Measurements from ENCODE around the gene ZFX. TPM values are rescaled to one million over a fixed set of nuclear protein-coding genes. Genes with fewer than 3 reads are reported as not detected.
A peak's percentile ranks its signal among the peaks of the same experiment; 100 is the strongest.

Gene ZFX
- total and polyA plus RNA-seq, 10 of the 15 experiments (the other 5 are each of a cell fraction or from before 2014, with no cell fraction given): 6.8 to 40.9 (median 24.6) TPM

DNA sequence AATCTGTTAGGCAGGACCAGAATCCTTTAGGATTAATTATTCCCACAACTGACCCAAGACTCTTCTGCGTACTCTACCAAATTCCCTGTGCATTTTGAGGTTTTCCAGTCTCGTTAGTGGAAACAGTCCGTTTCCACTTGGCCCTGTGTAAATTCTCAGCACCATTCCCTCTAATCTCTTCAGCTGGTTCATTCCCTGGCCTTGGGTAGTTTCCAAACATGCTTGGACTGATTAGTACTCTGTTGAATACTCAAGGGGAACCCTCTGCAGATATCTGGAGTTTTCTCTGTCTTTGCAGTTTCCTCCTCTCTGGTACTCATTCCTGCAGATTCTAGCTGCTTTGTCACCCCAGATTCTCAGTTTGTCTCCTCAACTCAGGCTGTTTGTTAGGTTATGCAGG is 80.4 kb downstream of the ZFX start:
- CTCF ChIA-PET: interaction anchor here (5.2 kb wide), 1 partner anchor 13 kb away, joined by 26 read pairs; no protein-coding TSS in a partner anchor

DNA sequence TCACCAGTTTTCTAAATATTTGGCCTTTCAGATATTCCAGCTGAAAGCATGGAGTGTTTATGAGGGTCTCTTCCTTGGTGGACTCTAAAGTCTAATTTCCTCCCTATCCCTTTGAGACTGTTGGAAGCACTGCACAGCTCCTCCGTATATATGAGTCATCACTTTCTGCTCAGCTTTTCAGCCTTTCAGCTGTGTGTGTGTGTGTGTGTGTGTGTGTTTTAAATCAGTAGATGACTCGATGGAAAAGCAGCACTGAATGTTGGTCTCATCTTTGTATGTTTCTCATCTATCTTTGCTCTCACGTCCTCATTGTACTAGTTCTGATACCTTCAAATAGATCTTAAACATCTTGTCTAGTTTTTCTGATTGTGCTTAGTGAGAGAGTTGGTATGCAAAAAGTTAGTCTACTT is 81.6 kb downstream of the ZFX start:
- FAIRE-seq: no peak
- Histone ChIP-seq H3K9me3 (replicated peaks; ENCODE audit: control insufficient read depth, insufficient read depth, low read length) (peaks cover 2% of the 10 kb centered on the region; the same call in 2 of the 3 replicates), H2AFZ (ENCODE audit: control insufficient read depth, low read depth, low read length) (peak overlapping the region; percentile 29), H3K27ac (ENCODE audit: control insufficient read depth, insufficient read depth) (peak overlapping the region; percentile 43), H3K4me2 (ENCODE audit: control insufficient read depth, insufficient read depth) (peak overlapping the region; percentile 47; the same call in 1 of the 2 replicates), H3K9ac (ENCODE audit: control insufficient read depth, insufficient read depth, low read length) (no peak overlapping the region), H3K36me3 (ENCODE audit: control insufficient read depth in 2 of 2, insufficient read depth in 2 of 2, low read length in 1 of 2) (no peaks in the 10 kb centered on the region), H3K79me2 (ENCODE audit: control insufficient read depth, insufficient read depth, low read length) (no peaks in the 10 kb centered on the region), H3K4me3 (no peak overlapping the region), H4K20me1 (ENCODE audit: control insufficient read depth, insufficient read depth) (no peaks in the 10 kb centered on the region), H3K4me1 (ENCODE audit: control insufficient read depth, insufficient read depth, low read length) (peaks cover 13% of the 10 kb centered on the region), H3K27me3 (replicated peaks in 1 of 2; ENCODE audit: control insufficient read depth in 2 of 2, insufficient read depth in 2 of 2, low read length in 1 of 2) (no peaks in the 10 kb centered on the region)
- CTCF ChIA-PET: interaction anchor here (0.6 to 5.2 kb wide), 2 partner anchors 12 to 206 kb away, joined by 3 to 26 read pairs; no protein-coding TSS in a partner anchor
- 24% methylated on average over 3 of the region's 3 CpGs for WGBS (ENCODE audit: insufficient coverage, insufficient replicate concordance, low lambda C conversion rate, missing lambda C conversion rate)
- TF ChIP-seq JUNB (IDR thresholded peaks at IDR 0.05) (0 out of 2 replicates have a peak, but pooled peaks have one; percentile 19), ZZZ3 (IDR thresholded peaks at IDR 0.05; ENCODE audit: control insufficient read depth, insufficient read length, low read depth) (no peak), SIX5 (IDR thresholded peaks at IDR 0.05; ENCODE audit: low read depth, low read length, severe bottlenecking) (no peak)
- in situ Hi-C loops (cut with MboI): no loop called here
- intact Hi-C loops (cut with micrococcal nuclease; ENCODE audit: unreplicated experiment): no loop called here
- RAD21 ChIA-PET (ENCODE audit: unreplicated experiment): interaction anchor here (1.6 kb wide), 1 partner anchor 11 kb away, joined by 8 read pairs; no protein-coding TSS in a partner anchor
- peak; percentile 57 for ATAC-seq
- SMC1A ChIA-PET (ENCODE audit: uncharacterized antibody, unreplicated experiment): interaction anchor here (2.7 kb wide), 1 partner anchor 12 kb away, joined by 13 read pairs; no protein-coding TSS in a partner anchor
- POLR2A ChIA-PET: no interaction called here
- no TSS peak for BruUV-seq (replicated peaks)
- no peak for DNase-seq (ENCODE audit: low read depth, low spot score)

More for the DNA sequence above, 80.4 kb downstream of the ZFX start:
- no peak overlapping the region for H3K27ac ChIP-seq (ENCODE audit: control insufficient read depth, insufficient read depth)
- WGBS (ENCODE audit: insufficient coverage, insufficient replicate concordance, low lambda C conversion rate, missing lambda C conversion rate): 73% methylated on average over 3 of the region's 3 CpGs
- no peak overlapping the region for H3K4me3 ChIP-seq
- ATAC-seq: no peak
- POLR2A ChIA-PET: no interaction called here
- no peak for FAIRE-seq
- DNase-seq (ENCODE audit: low read depth, low spot score): no peak
- H3K36me3 ChIP-seq (ENCODE audit: control insufficient read depth in 2 of 2, insufficient read depth in 2 of 2, low read length in 1 of 2): no peaks in the 10 kb centered on the region
- no peak overlapping the region for H3K9ac ChIP-seq (ENCODE audit: control insufficient read depth, insufficient read depth, low read length)
- H3K4me2 ChIP-seq (ENCODE audit: control insufficient read depth, insufficient read depth): no peak overlapping the region
- peaks cover 7% of the 10 kb centered on the region for H3K4me1 ChIP-seq (ENCODE audit: control insufficient read depth, insufficient read depth, low read length)
- RAD21 ChIA-PET (ENCODE audit: unreplicated experiment): no interaction called here
- peaks cover 5% of the 10 kb centered on the region; the same call in 2 of the 3 replicates for H3K9me3 ChIP-seq (replicated peaks; ENCODE audit: control insufficient read depth, insufficient read depth, low read length)
- H3K79me2 ChIP-seq (ENCODE audit: control insufficient read depth, insufficient read depth, low read length): no peaks in the 10 kb centered on the region
- TF ChIP-seq TARDBP (IDR thresholded peaks at IDR 0.05; ENCODE audit: borderline replicate concordance): no peak
- in situ Hi-C loops (cut with MboI): no loop called here
- SMC1A ChIA-PET (ENCODE audit: uncharacterized antibody, unreplicated experiment): no interaction called here
- no peaks in the 10 kb centered on the region for H3K27me3 ChIP-seq (replicated peaks in 1 of 2; ENCODE audit: control insufficient read depth in 2 of 2, insufficient read depth in 2 of 2, low read length in 1 of 2)
- H2AFZ ChIP-seq (ENCODE audit: control insufficient read depth, low read depth, low read length): no peak overlapping the region
- no TSS peak for BruUV-seq (replicated peaks)
- intact Hi-C loops (cut with micrococcal nuclease; ENCODE audit: unreplicated experiment): no loop called here
- no peaks in the 10 kb centered on the region for H4K20me1 ChIP-seq (ENCODE audit: control insufficient read depth, insufficient read depth)
